NOMO-1 treated with DMSO at 0.1 percent for 48 hours (cell line): ENCODE measurements around the gene GRIA1.
"Not testable (repeated sequence)": the region's sequence is repeated elsewhere in the genome, so short reads cannot be mapped to it uniquely, and the experiment has no call there.

Experiments
- DNase-seq: peaks from one replicate; lab custom pipeline; 2025; ENCODE audit not compliant: unreplicated experiment; lab: John Stamatoyannopoulos, UW

Gene GRIA1

GRCh38 chr5:153816870-153817269 lies 326.4 kb downstream of the GRIA1 start:
- no peak for DNase-seq

- no peak for DNase-seq
These were observed 328.2 kb downstream of the GRIA1 start for GRCh38 chr5:153818626-153819025.

- no peak for DNase-seq
These were observed 332.6 kb downstream of the GRIA1 start for GRCh38 chr5:153823036-153823435.

GRCh38 chr5:153824909-153825308 lies 334.4 kb downstream of the GRIA1 start:
- DNase-seq, result no peak

GRCh38 chr5:153827397-153827796 lies 336.9 kb downstream of the GRIA1 start:
- DNase-seq, result no peak

GRCh38 chr5:153829510-153830065 lies 339.1 kb downstream of the GRIA1 start:
- DNase-seq, result no peak

GRCh38 chr5:153831973-153832372 lies 341.5 kb downstream of the GRIA1 start:
- DNase-seq, result no peak

- DNase-seq, result no peak
These were observed 345.5 kb downstream of the GRIA1 start for GRCh38 chr5:153835891-153836515.

GRCh38 chr5:153849303-153850113 lies 359.0 kb downstream of the GRIA1 start:
- DNase-seq, result not testable (repeated sequence)

GRCh38 chr5:153860195-153860886 lies 369.9 kb downstream of the GRIA1 start:
- DNase-seq, result peak; percentile 33

GRCh38 chr5:153862906-153863305 lies 372.4 kb downstream of the GRIA1 start:
- not testable (repeated sequence) for DNase-seq
